ENCODE data around the gene SRGAP3. TPM values are rescaled to one million over a fixed set of nuclear protein-coding genes. Genes with fewer than 3 reads are reported as not detected.

SRGAP3 gene
- total and polyA plus RNA-seq, 8 donors: 0.31 to 31.7 (median 5.8) TPM

GRCh38 chr3:9260305-9260704 is 10.9 kb upstream of the SRGAP3 start:
- intact Hi-C loops (cut with DNase I; ENCODE audit: low total_unique reads): no loop called here
- DNase-seq: no peak
- H3K9me3 ChIP-seq: peaks cover 0 to 12% (median 8%) of the 10 kb centered on the region in 4 donors
- WGBS, 5 donors: 80 to 86% (median 82%) methylated on average over 12 of the region's 12 CpGs
- TF ChIP-seq EP300 (IDR thresholded peaks at IDR 0.05) (no peak), POLR2AphosphoS5 (IDR thresholded peaks at IDR 0.05) (no peak), POLR2A (IDR thresholded peaks at IDR 0.05) (no peak), CTCF (IDR thresholded peaks at IDR 0.05) (no peak)
- H3K4me1 ChIP-seq: no peaks in the 10 kb centered on the region
- H3K36me3 ChIP-seq: no peaks in the 10 kb centered on the region
- H3K27ac ChIP-seq: no peak overlapping the region
- H3K4me3 ChIP-seq: no peak overlapping the region
- no peaks in the 10 kb centered on the region for H3K27me3 ChIP-seq

- H3K4me3 ChIP-seq: no peak overlapping the region
- TF ChIP-seq EP300 (IDR thresholded peaks at IDR 0.05): no peak
- no peak for TF ChIP-seq POLR2AphosphoS5 (IDR thresholded peaks at IDR 0.05)
- no peak for TF ChIP-seq POLR2A (IDR thresholded peaks at IDR 0.05)
- no peak for TF ChIP-seq CTCF (IDR thresholded peaks at IDR 0.05)
- H3K9me3 ChIP-seq: peaks cover 0 to 12% (median 8%) of the 10 kb centered on the region in 4 donors
Measured at GRCh38 chr3:9257092-9257491, 7.6 kb upstream of the SRGAP3 start.

GRCh38 chr3:9255976-9256375 is 6.5 kb upstream of the SRGAP3 start:
- H3K27ac ChIP-seq: no peak overlapping the region
- H3K4me3 ChIP-seq: no peak overlapping the region
- no peak for DNase-seq
- peaks cover 0 to 12% (median 8%) of the 10 kb centered on the region in 4 donors for H3K9me3 ChIP-seq
- no peak for TF ChIP-seq POLR2A (IDR thresholded peaks at IDR 0.05)
- TF ChIP-seq POLR2AphosphoS5 (IDR thresholded peaks at IDR 0.05): no peak
- TF ChIP-seq EP300 (IDR thresholded peaks at IDR 0.05): no peak
- no peak for TF ChIP-seq CTCF (IDR thresholded peaks at IDR 0.05)
- no peaks in the 10 kb centered on the region for H3K36me3 ChIP-seq
- 71 to 89% (median 80%) methylated on average over 4 of the region's 4 CpGs for WGBS, 5 donors
- H3K4me1 ChIP-seq: no peaks in the 10 kb centered on the region
- intact Hi-C loops (cut with DNase I; ENCODE audit: low total_unique reads): no loop called here
- H3K27me3 ChIP-seq: no peaks in the 10 kb centered on the region

More at GRCh38 chr3:9257092-9257491, 7.6 kb upstream of the SRGAP3 start:
- intact Hi-C loops (cut with DNase I; ENCODE audit: low total_unique reads): no loop called here
- DNase-seq: no peak
- Histone ChIP-seq H3K4me1 (no peaks in the 10 kb centered on the region), H3K36me3 (no peaks in the 10 kb centered on the region), H3K27ac (no peak overlapping the region), H3K27me3 (no peaks in the 10 kb centered on the region)
- 91 to 97% (median 95%) methylated on average over 2 of the region's 2 CpGs for WGBS, 5 donors

GRCh38 chr3:9254764-9255163 is 5.3 kb upstream of the SRGAP3 start:
- Histone ChIP-seq H3K27ac (no peak overlapping the region), H3K27me3 (no peaks in the 10 kb centered on the region), H3K9me3 (peaks cover 0 to 12% (median 8%) of the 10 kb centered on the region in 4 donors), H3K36me3 (no peaks in the 10 kb centered on the region), H3K4me3 (no peak overlapping the region), H3K4me1 (peaks cover 4 to 7% (median 6%) of the 10 kb centered on the region in 4 donors)
- no peak for DNase-seq
- TF ChIP-seq POLR2AphosphoS5 (IDR thresholded peaks at IDR 0.05) (no peak), EP300 (IDR thresholded peaks at IDR 0.05) (no peak), POLR2A (IDR thresholded peaks at IDR 0.05) (no peak), CTCF (IDR thresholded peaks at IDR 0.05) (no peak)
- 69 to 89% (median 81%) methylated on average over 1 of the region's 1 CpG for WGBS, 5 donors
- intact Hi-C loops (cut with DNase I; ENCODE audit: low total_unique reads): no loop called here
